Sciatic nerve (tissue), 2 donors: ENCODE data around the gene MGAT5. TPM values are rescaled to one million over a fixed set of nuclear protein-coding genes. Genes with fewer than 3 reads are reported as not detected.

Experiments
- ATAC-seq: fragments of 200-7000 bp; cut with Tn5 transposase; one replicate; pipeline ENCODE4 v1.9.1; 2020; ENCODE audit warnings: mild to moderate bottlenecking, moderate library complexity
- DNase-seq: peaks from one replicate; pipeline ENCODE4 v3.0.0-alpha.2; 2020; ENCODE audit warnings: low spot score
- intact Hi-C: fragments of 100-400 bp; cut with DNase I; formaldehyde crosslinking; loops from one replicate; pipeline ENCODE4 v1.14.2; 2022
- total RNA-seq: library from RNA; stranded (reverse); fragmentation: NEBNext Ultra II Directional; extraction: Animal tissue kit (Norgen Biotek cat#: 25700); gene quantifications from one replicate; pipeline ENCODE4 v1.2.1, GENCODE V29; 2021
- donor health status: DM: no; HTN: no; CAD: no.
- donor health status: DM: no; HTN: no; CAD: no.

MGAT5 gene
- total RNA-seq, 1 donor from 2014 or later = 49.6 TPM

- ATAC-seq (no peak), DNase-seq (no peak)
- intact Hi-C loops = no loop called here
Observed at GRCh38 chr2:134314681-134315368, 61.0 kb downstream of the MGAT5 start.

- intact Hi-C loops = no loop called here
Observed at GRCh38 chr2:134315471-134315870, 61.6 kb downstream of the MGAT5 start.

GRCh38 chr2:134319596-134320254, 65.9 kb downstream of the MGAT5 start:
- intact Hi-C loops = no loop called here
- ATAC-seq = no peak

More at GRCh38 chr2:134315471-134315870, 61.6 kb downstream of the MGAT5 start:
- ATAC-seq (no peak), DNase-seq (no peak)

GRCh38 chr2:134320930-134321329, 67.1 kb downstream of the MGAT5 start:
- intact Hi-C loops = no loop called here
- DNase-seq = no peak
- no peak for ATAC-seq

More at GRCh38 chr2:134319596-134320254, 65.9 kb downstream of the MGAT5 start:
- no peak for DNase-seq

- no peak for DNase-seq
- intact Hi-C loops = no loop called here
- ATAC-seq = no peak
Observed at GRCh38 chr2:134323777-134324176, 69.9 kb downstream of the MGAT5 start.

GRCh38 chr2:134324430-134324829, 70.6 kb downstream of the MGAT5 start:
- ATAC-seq (no peak), DNase-seq (no peak)
- intact Hi-C loops = no loop called here

- intact Hi-C loops = no loop called here
- ATAC-seq (peak; percentile 34), DNase-seq (no peak)
Observed at GRCh38 chr2:134324947-134325346, 71.1 kb downstream of the MGAT5 start.

- intact Hi-C loops = no loop called here
- ATAC-seq (peak; percentile 74), DNase-seq (no peak)
Observed at GRCh38 chr2:134325696-134326095, 71.8 kb downstream of the MGAT5 start.

GRCh38 chr2:134327367-134327766, 73.5 kb downstream of the MGAT5 start:
- ATAC-seq (no peak), DNase-seq (no peak)
- intact Hi-C loops = no loop called here

GRCh38 chr2:134331081-134331480, 77.2 kb downstream of the MGAT5 start:
- ATAC-seq (no peak), DNase-seq (no peak)
- intact Hi-C loops = no loop called here

GRCh38 chr2:134333646-134334189, 79.8 kb downstream of the MGAT5 start:
- DNase-seq (no peak), ATAC-seq (peak; percentile 62)
- intact Hi-C loops = no loop called here

- intact Hi-C loops = no loop called here
- DNase-seq (no peak), ATAC-seq (no peak)
Observed at GRCh38 chr2:134334542-134335353, 80.9 kb downstream of the MGAT5 start.

- intact Hi-C loops = no loop called here
- DNase-seq (no peak), ATAC-seq (no peak)
Observed at GRCh38 chr2:134335601-134336000, 81.7 kb downstream of the MGAT5 start.

- ATAC-seq (no peak), DNase-seq (no peak)
- intact Hi-C loops = no loop called here
Observed at GRCh38 chr2:134336352-134336751, 82.5 kb downstream of the MGAT5 start.

- ATAC-seq = no peak
- DNase-seq = no peak
- intact Hi-C loops = no loop called here
Observed at GRCh38 chr2:134336921-134337320, 83.0 kb downstream of the MGAT5 start.

- ATAC-seq (peak; percentile 81), DNase-seq (no peak)
- intact Hi-C loops = no loop called here
Observed at GRCh38 chr2:134337631-134338030, 83.8 kb downstream of the MGAT5 start.

GRCh38 chr2:134338208-134338607, 84.3 kb downstream of the MGAT5 start:
- DNase-seq = no peak
- intact Hi-C loops = no loop called here
- peak; percentile 65 for ATAC-seq

GRCh38 chr2:134341476-134341875, 87.6 kb downstream of the MGAT5 start:
- DNase-seq (no peak), ATAC-seq (no peak)
- intact Hi-C loops = no loop called here

- ATAC-seq = no peak
- no peak for DNase-seq
- intact Hi-C loops = no loop called here
Observed at GRCh38 chr2:134344954-134345697, 91.3 kb downstream of the MGAT5 start.
